Activated CD4-positive, alpha-beta memory T cell treated with anti-CD3 and anti-CD28 coated beads for 36 hours (primary cell): ENCODE results near the gene ZNF365. TPM values are rescaled to one million over a fixed set of nuclear protein-coding genes. Genes with fewer than 3 reads are reported as not detected.
"Not testable (repeated sequence)": the region's sequence is repeated elsewhere in the genome, so short reads cannot be mapped to it uniquely, and the experiment has no call there.

ENCODE experiments used
- CTCF ChIA-PET: fragments of 350-600 bp; sonication (Branson Sonifier 250); formaldehyde crosslinking; loops from one replicate; lab custom pipeline; 2021; ENCODE audit warnings: antibody characterized with exemption, inconsistent platforms; lab: Charles Lee
- POLR2A ChIA-PET: fragments of 350-600 bp; sonication (Branson Sonifier 250); formaldehyde crosslinking; loops from one replicate; lab custom pipeline; 2021; ENCODE audit warnings: antibody characterized with exemption; lab: Charles Lee
- DNase-seq: peaks from one replicate; pipeline ENCODE4 v3.0.0-alpha.2; 2020
- H3K27ac Mint-ChIP-seq: one replicate; pipeline ENCODE4 v1.8.0; 2021; ENCODE audit warnings: mixed read lengths
- H3K27me3 Mint-ChIP-seq: one replicate; pipeline ENCODE4 v1.8.0; 2021; ENCODE audit warnings: mixed read lengths
- H3K36me3 Mint-ChIP-seq: one replicate; pipeline ENCODE4 v1.8.0; 2021; ENCODE audit warnings: mixed read lengths
- H3K4me1 Mint-ChIP-seq: one replicate; pipeline ENCODE4 v1.8.0; 2021; ENCODE audit warnings: low read depth, mixed read lengths
- H3K4me3 Mint-ChIP-seq: one replicate; pipeline ENCODE4 v1.8.0; 2021; ENCODE audit warnings: mild to moderate bottlenecking, mixed read lengths
- H3K9me3 Mint-ChIP-seq: one replicate; pipeline ENCODE4 v1.8.0; 2021; ENCODE audit warnings: mixed read lengths
- intact Hi-C: fragments of 100-400 bp; cut with micrococcal nuclease; formaldehyde crosslinking; loops from one replicate; pipeline ENCODE4 v1.15.1; 2023
- total RNA-seq, 2 experiments: library from RNA; stranded (reverse); gene quantifications; one replicate each; pipeline ENCODE4 v1.2.3, GENCODE V29; 2021

Gene ZNF365
- total RNA-seq, 2 experiments from 2014 or later = 1.2 to 1.4 TPM

DNA sequence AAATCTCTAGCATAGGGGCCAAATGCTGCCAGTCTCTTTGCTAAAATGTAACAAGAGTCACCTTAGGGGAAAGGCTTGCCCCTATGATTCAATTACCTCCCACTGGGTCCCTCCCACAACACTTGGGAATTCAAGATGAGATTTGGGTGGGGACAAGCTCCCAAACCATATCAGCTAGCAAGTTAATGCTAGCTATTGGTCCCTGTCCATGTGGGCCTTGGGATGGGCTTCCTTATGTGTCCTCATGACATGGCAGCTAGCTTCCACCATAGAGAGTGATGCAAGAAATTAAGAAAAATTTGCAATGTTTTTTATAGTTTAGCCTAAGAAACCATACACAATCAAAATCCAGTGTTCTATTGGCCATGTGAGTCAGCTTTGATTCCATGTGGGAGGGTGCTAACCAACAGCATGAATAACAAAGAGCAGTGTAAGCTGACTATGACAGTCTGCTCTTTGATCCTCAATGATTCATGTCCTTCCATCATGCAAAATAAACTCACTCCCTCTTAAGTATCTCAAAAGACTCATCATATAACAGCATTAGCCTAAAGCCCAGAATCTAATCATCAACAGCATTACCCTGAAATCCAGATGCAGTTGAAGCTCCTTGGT, 21.7 kb upstream of the ZNF365 start:
- Mint-ChIP-seq H3K27me3 (no peaks in the 10 kb centered on the region), H3K4me1 (peaks cover 20% of the 10 kb centered on the region), H3K9me3 (peaks cover 32% of the 10 kb centered on the region), H3K36me3 (peaks cover 10% of the 10 kb centered on the region), H3K27ac (no peak overlapping the region), H3K4me3 (no peak overlapping the region)
- intact Hi-C loops = loop anchor here (1.0 to 2.0 kb wide), 2 partner anchors 28 to 74 kb away; no protein-coding TSS in a partner anchor
- ChIA-PET CTCF (no interaction called here), POLR2A (no interaction called here)
- DNase-seq = peak; percentile 53

DNA sequence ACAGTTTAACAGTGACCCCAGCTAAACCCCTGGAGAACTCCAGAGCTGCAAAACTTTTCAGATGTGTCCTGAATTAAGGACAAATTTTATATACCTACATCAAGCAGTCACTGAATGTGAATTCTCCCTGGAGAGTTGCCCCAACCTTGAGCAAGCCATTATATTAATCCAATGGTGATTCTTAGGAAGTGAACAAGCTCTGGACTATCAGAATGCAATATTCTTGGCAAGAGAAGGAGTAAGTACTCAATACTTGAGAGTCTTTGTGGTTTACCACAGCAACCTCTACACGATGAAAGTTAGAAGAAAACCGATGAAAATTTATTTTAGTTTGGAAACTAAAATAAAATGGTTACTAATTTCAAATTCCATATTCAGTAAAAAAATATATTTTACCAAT, 19.3 kb upstream of the ZNF365 start:
- CTCF ChIA-PET = interaction anchor here (1.2 kb wide), 1 partner anchor 67 kb away, joined by 3 read pairs; no protein-coding TSS in a partner anchor
- H3K36me3 Mint-ChIP-seq = peaks cover 6% of the 10 kb centered on the region

DNA sequence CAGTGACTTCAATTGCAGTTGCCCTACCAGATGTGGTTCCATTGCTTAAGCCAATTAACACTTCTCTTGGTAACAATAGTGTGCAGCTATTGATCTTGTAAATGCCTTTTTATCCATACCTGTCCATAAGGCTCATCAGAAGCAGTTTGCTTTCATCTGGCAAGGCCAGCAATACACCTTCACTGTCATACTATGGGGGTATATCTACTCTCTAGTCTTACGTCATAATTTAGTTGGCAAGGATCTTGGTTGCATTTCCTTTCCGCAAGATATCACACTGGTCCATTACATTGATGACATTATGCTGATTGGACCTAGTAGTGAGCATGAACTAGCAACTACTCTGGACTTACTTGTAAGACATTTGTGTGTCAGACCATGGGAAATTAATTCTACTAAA, 17.7 kb upstream of the ZNF365 start:
- H3K27me3 Mint-ChIP-seq = no peaks in the 10 kb centered on the region
- peaks cover 25% of the 10 kb centered on the region for H3K4me1 Mint-ChIP-seq
- H3K36me3 Mint-ChIP-seq = peaks cover under 1% of the 10 kb centered on the region
- ChIA-PET CTCF (interaction anchor here (1.4 kb wide), 1 partner anchor 13 kb away, joined by 4 read pairs; no protein-coding TSS in a partner anchor), POLR2A (no interaction called here)
- H3K4me3 Mint-ChIP-seq = no peak overlapping the region
- H3K27ac Mint-ChIP-seq = no peak overlapping the region
- intact Hi-C loops = no loop called here
- H3K9me3 Mint-ChIP-seq = peaks cover 10% of the 10 kb centered on the region
- DNase-seq = no peak

More for the DNA sequence above, 19.3 kb upstream of the ZNF365 start:
- POLR2A ChIA-PET = no interaction called here
- Mint-ChIP-seq H3K9me3 (peaks cover 24% of the 10 kb centered on the region), H3K27ac (no peak overlapping the region), H3K4me1 (peaks cover 25% of the 10 kb centered on the region), H3K27me3 (no peaks in the 10 kb centered on the region), H3K4me3 (no peak overlapping the region)
- no peak for DNase-seq
- intact Hi-C loops = no loop called here

GRCh38 chr10:62358151-62358550, 16.0 kb upstream of the ZNF365 start:
- H3K27ac Mint-ChIP-seq, H3K4me3 Mint-ChIP-seq, DNase-seq, CTCF ChIA-PET, POLR2A ChIA-PET, H3K36me3 Mint-ChIP-seq, intact Hi-C loops, H3K9me3 Mint-ChIP-seq, H3K27me3 Mint-ChIP-seq: not testable (repeated sequence)
- H3K4me1 Mint-ChIP-seq = peaks cover 11% of the 10 kb centered on the region

- POLR2A ChIA-PET = interaction anchor here (1.3 kb wide), 1 partner anchor 11 kb away, joined by 3 read pairs; no protein-coding TSS in a partner anchor
- no peak for DNase-seq
- Mint-ChIP-seq H3K36me3 (no peaks in the 10 kb centered on the region), H3K4me1 (peaks cover 15% of the 10 kb centered on the region), H3K4me3 (peak overlapping the region; percentile 75), H3K27ac (peak overlapping the region; percentile 49), H3K27me3 (peaks cover 15% of the 10 kb centered on the region), H3K9me3 (no peaks in the 10 kb centered on the region)
- intact Hi-C loops = no loop called here
- CTCF ChIA-PET = no interaction called here
Measured at GRCh38 chr10:62373639-62373994, 552 bp upstream of the ZNF365 start.

- POLR2A ChIA-PET = interaction anchor here (1.0 to 1.3 kb wide), 2 partner anchors 9 to 58 kb away, joined by 3 read pairs; no protein-coding TSS in a partner anchor
- no peak overlapping the region for H3K27ac Mint-ChIP-seq
- no peaks in the 10 kb centered on the region for H3K36me3 Mint-ChIP-seq
- CTCF ChIA-PET = no interaction called here
- H3K27me3 Mint-ChIP-seq = peaks cover 15% of the 10 kb centered on the region
- peaks cover 20% of the 10 kb centered on the region for H3K4me1 Mint-ChIP-seq
- peak overlapping the region; percentile 72 for H3K4me3 Mint-ChIP-seq
- intact Hi-C loops = loop anchor here (2.0 kb wide), 1 partner anchor 106 kb away; the partner anchor contains the start of gene RTKN2
- no peaks in the 10 kb centered on the region for H3K9me3 Mint-ChIP-seq
- DNase-seq = no peak
Measured at GRCh38 chr10:62374862-62375710, 917 bp downstream of the ZNF365 start.

DNA sequence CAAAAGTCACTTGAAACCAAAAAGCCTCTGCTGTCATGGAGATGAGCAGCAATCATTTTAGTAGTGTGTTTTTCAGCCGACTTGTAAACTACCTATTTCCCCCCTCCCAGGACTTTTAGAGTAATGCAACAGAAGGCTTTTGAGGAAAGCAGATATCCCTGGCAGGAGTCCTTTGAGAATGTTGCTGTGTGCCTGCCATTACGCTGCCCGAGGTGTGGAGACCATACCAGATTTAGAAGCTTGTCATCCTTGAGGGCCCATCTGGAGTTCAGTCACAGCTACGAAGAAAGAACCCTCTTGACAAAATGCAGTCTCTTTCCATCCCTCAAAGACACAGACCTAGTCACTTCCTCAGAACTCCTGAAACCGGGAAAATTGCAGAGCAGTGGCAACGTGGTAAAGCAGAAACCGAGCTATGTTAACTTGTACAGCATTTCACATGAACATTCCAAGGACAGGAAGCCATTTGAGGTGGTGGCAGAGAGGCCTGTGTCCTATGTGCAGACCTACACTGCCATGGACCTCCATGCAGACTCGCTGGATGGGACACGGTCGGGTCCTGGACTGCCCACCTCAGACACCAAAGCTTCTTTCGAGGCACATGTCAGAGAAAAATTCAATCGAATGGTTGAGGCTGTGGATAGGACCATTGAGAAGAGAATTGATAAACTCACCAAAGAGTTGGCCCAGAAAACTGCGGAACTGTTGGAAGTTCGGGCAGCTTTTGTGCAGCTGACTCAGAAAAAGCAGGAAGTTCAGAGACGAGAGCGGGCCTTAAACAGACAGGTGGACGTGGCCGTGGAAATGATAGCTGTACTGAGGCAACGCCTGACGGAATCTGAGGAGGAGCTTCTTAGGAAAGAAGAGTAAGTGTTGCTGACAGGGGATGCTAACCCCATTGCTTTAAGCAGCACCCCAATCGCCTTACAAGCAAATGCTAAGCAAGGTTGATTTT, 2.2 kb downstream of the ZNF365 start:
- Mint-ChIP-seq H3K27me3 (peaks cover 15% of the 10 kb centered on the region), H3K4me3 (no peak overlapping the region), H3K9me3 (no peaks in the 10 kb centered on the region), H3K36me3 (no peaks in the 10 kb centered on the region), H3K27ac (no peak overlapping the region), H3K4me1 (peaks cover 30% of the 10 kb centered on the region)
- ChIA-PET POLR2A (interaction anchor here (1.0 kb wide), 1 partner anchor 57 kb away, joined by 3 read pairs; no protein-coding TSS in a partner anchor), CTCF (no interaction called here)
- intact Hi-C loops = no loop called here
- no peak for DNase-seq

GRCh38 chr10:62377026-62377415, 2.9 kb downstream of the ZNF365 start:
- POLR2A ChIA-PET = no interaction called here
- Mint-ChIP-seq H3K27me3 (peaks cover 12% of the 10 kb centered on the region), H3K4me1 (peaks cover 31% of the 10 kb centered on the region), H3K9me3 (no peaks in the 10 kb centered on the region), H3K27ac (no peak overlapping the region), H3K36me3 (no peaks in the 10 kb centered on the region), H3K4me3 (no peak overlapping the region)
- CTCF ChIA-PET = no interaction called here
- intact Hi-C loops = no loop called here
- no peak for DNase-seq

DNA sequence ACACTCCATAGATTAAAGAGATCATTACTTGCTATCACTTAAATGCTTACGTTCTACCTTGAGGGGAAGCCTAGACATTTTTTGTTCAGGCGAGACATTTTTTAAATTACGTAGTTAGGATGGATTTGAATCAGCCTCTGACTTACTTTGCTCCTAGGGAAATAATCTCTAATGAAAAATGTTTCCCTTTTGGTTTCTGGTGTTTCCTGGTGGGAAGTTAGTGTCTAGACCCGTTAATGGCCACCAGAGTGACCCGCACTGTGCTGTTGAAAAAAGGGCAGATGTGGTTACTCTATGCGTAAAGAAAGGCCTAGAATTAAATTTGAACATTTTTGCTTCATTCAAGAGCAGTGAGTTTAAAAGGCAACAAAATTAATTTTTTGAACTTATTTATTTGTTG, 3.8 kb downstream of the ZNF365 start:
- H3K27ac Mint-ChIP-seq = peak overlapping the region; percentile 13
- CTCF ChIA-PET = no interaction called here

DNA sequence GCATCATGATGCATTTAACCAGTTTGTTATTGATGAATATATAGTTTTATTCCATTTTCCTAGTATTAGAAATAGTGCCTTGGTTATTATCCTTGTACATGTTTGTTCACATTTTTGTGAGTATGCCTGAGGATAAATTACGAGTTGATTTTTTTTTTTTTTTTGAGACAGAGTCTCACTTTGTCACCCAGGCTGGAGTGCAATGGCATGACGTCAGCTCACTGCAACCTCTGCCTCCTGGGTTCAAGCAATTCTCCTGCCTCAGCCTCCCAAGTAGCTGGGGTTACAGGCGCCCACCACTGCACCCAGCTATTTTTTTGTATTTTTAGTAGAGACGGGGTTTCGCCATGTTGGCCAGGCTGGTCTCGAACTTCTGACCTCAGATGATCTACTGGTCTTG, 4.7 kb downstream of the ZNF365 start:
- H3K9me3 Mint-ChIP-seq, H3K27me3 Mint-ChIP-seq, CTCF ChIA-PET, H3K36me3 Mint-ChIP-seq, intact Hi-C loops, DNase-seq, H3K4me3 Mint-ChIP-seq, H3K27ac Mint-ChIP-seq, POLR2A ChIA-PET: not testable (repeated sequence)
- peaks cover 38% of the 10 kb centered on the region for H3K4me1 Mint-ChIP-seq

More for the DNA sequence above, 3.8 kb downstream of the ZNF365 start:
- POLR2A ChIA-PET = no interaction called here
- DNase-seq = no peak
- intact Hi-C loops = no loop called here
- Mint-ChIP-seq H3K9me3 (no peaks in the 10 kb centered on the region), H3K27me3 (peaks cover 12% of the 10 kb centered on the region), H3K36me3 (no peaks in the 10 kb centered on the region), H3K4me1 (peaks cover 35% of the 10 kb centered on the region), H3K4me3 (no peak overlapping the region)

- peak overlapping the region; percentile 55 for H3K27ac Mint-ChIP-seq
- CTCF ChIA-PET = no interaction called here
Measured at GRCh38 chr10:62379394-62379793, 5.2 kb downstream of the ZNF365 start.

More at GRCh38 chr10:62379394-62379793, 5.2 kb downstream of the ZNF365 start:
- H3K9me3 Mint-ChIP-seq = no peaks in the 10 kb centered on the region
- no peak overlapping the region for H3K4me3 Mint-ChIP-seq
- DNase-seq = no peak
- peaks cover 42% of the 10 kb centered on the region for H3K4me1 Mint-ChIP-seq
- POLR2A ChIA-PET = interaction anchor here (0.7 kb wide), 1 partner anchor 46 kb away, joined by 3 read pairs; no protein-coding TSS in a partner anchor
- H3K27me3 Mint-ChIP-seq = peaks cover 7% of the 10 kb centered on the region
- H3K36me3 Mint-ChIP-seq = no peaks in the 10 kb centered on the region
- intact Hi-C loops = no loop called here
